Central memory CD8-positive, alpha-beta T cell (primary cell): ENCODE results near the gene RRM2.
A peak's percentile ranks its signal among the peaks of the same experiment; 100 is the strongest.
"Not testable (repeated sequence)": the region's sequence is repeated elsewhere in the genome, so short reads cannot be mapped to it uniquely, and the experiment has no call there.

ENCODE experiments used
- ATAC-seq: fragments of 150-1000 bp; cut with Tn5 transposase; replicated peaks from 2 replicates; pipeline ENCODE4 v1.10.0; 2022; ENCODE audit warnings: mild to moderate bottlenecking, moderate FRiP score, moderate number of reproducible peaks; ENCODE audit not compliant: poor library complexity, severe bottlenecking; ENCODE audit errors: extremely low read depth
- DNase-seq, 2 donors: peaks; one replicate each; pipeline ENCODE4 v3.0.0; 2021; ENCODE audit warnings: low spot score in 2 of 2
- H3K27ac Mint-ChIP-seq: one replicate; pipeline ENCODE4 v1.8.0; 2022; ENCODE audit warnings: low read depth, mild to moderate bottlenecking, moderate library complexity, mixed read lengths
- H3K27me3 Mint-ChIP-seq: one replicate; pipeline ENCODE4 v1.8.0; 2022; ENCODE audit warnings: mixed read lengths
- H3K36me3 Mint-ChIP-seq: one replicate; pipeline ENCODE4 v1.8.0; 2022; ENCODE audit warnings: mild to moderate bottlenecking, moderate library complexity, mixed read lengths; ENCODE audit not compliant: insufficient read depth
- H3K4me1 Mint-ChIP-seq: one replicate; pipeline ENCODE4 v1.8.0; 2022; ENCODE audit warnings: mixed read lengths
- H3K4me3 Mint-ChIP-seq: one replicate; pipeline ENCODE4 v1.8.0; 2022; ENCODE audit warnings: mild to moderate bottlenecking, moderate library complexity, mixed read lengths
- H3K9me3 Mint-ChIP-seq: one replicate; pipeline ENCODE4 v1.8.0; 2022; ENCODE audit warnings: mixed read lengths

The RRM2 gene

GRCh38 chr2:10140841-10141610, 18.5 kb downstream of the RRM2 start:
- H3K4me3 Mint-ChIP-seq: peak overlapping the region; percentile 39
- H3K27me3 Mint-ChIP-seq: no peaks in the 10 kb centered on the region
- no peak for DNase-seq
- no peaks in the 10 kb centered on the region for H3K9me3 Mint-ChIP-seq
- H3K27ac Mint-ChIP-seq: peak overlapping the region; percentile 15
- peaks cover 7% of the 10 kb centered on the region for H3K36me3 Mint-ChIP-seq
- ATAC-seq: no peak
- H3K4me1 Mint-ChIP-seq: peaks cover 23% of the 10 kb centered on the region

- peak overlapping the region; percentile 15 for H3K27ac Mint-ChIP-seq
- DNase-seq: no peak
- no peaks in the 10 kb centered on the region for H3K27me3 Mint-ChIP-seq
- peak overlapping the region; percentile 39 for H3K4me3 Mint-ChIP-seq
- peaks cover 23% of the 10 kb centered on the region for H3K4me1 Mint-ChIP-seq
- H3K36me3 Mint-ChIP-seq: peaks cover 7% of the 10 kb centered on the region
- H3K9me3 Mint-ChIP-seq: no peaks in the 10 kb centered on the region
- peak; percentile 60 for ATAC-seq
These were observed 19.4 kb downstream of the RRM2 start for GRCh38 chr2:10141736-10142639.

GRCh38 chr2:10142640-10142965, 20.1 kb downstream of the RRM2 start:
- no peak overlapping the region for H3K27ac Mint-ChIP-seq
- no peaks in the 10 kb centered on the region for H3K9me3 Mint-ChIP-seq
- H3K4me1 Mint-ChIP-seq: peaks cover 23% of the 10 kb centered on the region
- H3K4me3 Mint-ChIP-seq: no peak overlapping the region
- ATAC-seq (no peak), DNase-seq (no peak)
- no peaks in the 10 kb centered on the region for H3K27me3 Mint-ChIP-seq
- H3K36me3 Mint-ChIP-seq: peaks cover 6% of the 10 kb centered on the region

- H3K36me3 Mint-ChIP-seq: peaks cover 6% of the 10 kb centered on the region
- H3K9me3 Mint-ChIP-seq: no peaks in the 10 kb centered on the region
- H3K4me3 Mint-ChIP-seq: no peak overlapping the region
- no peak for ATAC-seq
- no peak for DNase-seq
- no peak overlapping the region for H3K27ac Mint-ChIP-seq
- no peaks in the 10 kb centered on the region for H3K27me3 Mint-ChIP-seq
- peaks cover 28% of the 10 kb centered on the region for H3K4me1 Mint-ChIP-seq
These were observed 22.4 kb downstream of the RRM2 start for GRCh38 chr2:10144771-10145518.

DNA sequence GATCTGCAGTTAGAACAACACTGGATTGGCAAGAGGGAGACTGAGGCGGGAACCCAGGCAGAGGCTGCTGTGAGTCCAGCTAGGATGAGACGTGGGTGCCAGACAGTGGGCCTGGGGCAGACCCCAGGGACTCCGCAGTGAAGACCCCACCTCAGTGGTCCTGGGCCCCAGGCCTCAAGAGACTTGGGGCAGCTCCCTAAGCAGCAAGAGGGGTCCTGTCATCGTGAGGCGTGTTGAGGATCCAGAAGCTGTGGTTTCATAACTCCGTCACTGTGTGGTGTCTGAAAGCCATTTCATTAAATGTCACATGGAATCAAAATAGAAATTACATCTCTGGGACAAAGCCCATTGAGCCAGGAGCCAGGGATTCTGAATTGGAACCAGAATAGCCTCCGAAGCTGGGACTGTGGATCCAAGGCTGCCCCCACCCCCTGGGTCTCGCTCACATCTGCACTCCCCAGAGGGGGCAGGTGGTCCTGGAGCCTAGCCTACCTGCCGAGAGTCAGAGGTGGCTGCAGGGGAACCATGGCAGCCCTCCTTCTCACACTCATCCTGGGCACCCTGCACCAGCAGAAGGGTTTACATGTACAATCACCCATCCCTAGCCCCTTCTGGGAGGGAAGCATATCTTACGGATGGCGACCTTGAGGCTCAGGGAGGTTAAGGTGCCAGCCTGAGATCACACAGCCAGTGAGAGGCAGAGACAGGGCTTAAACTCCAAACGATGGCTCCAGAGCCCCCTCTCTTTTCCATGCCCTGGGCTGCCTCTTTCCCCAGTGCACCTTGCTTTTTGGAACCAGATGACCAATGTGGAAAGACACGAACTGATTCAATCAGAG, 23.2 kb downstream of the RRM2 start:
- no peaks in the 10 kb centered on the region for H3K27me3 Mint-ChIP-seq
- H3K9me3 Mint-ChIP-seq: no peaks in the 10 kb centered on the region
- DNase-seq (no peak), ATAC-seq (no peak)
- H3K36me3 Mint-ChIP-seq: peaks cover 7% of the 10 kb centered on the region
- no peak overlapping the region for H3K4me3 Mint-ChIP-seq
- H3K27ac Mint-ChIP-seq: no peak overlapping the region
- peaks cover 29% of the 10 kb centered on the region for H3K4me1 Mint-ChIP-seq

DNA sequence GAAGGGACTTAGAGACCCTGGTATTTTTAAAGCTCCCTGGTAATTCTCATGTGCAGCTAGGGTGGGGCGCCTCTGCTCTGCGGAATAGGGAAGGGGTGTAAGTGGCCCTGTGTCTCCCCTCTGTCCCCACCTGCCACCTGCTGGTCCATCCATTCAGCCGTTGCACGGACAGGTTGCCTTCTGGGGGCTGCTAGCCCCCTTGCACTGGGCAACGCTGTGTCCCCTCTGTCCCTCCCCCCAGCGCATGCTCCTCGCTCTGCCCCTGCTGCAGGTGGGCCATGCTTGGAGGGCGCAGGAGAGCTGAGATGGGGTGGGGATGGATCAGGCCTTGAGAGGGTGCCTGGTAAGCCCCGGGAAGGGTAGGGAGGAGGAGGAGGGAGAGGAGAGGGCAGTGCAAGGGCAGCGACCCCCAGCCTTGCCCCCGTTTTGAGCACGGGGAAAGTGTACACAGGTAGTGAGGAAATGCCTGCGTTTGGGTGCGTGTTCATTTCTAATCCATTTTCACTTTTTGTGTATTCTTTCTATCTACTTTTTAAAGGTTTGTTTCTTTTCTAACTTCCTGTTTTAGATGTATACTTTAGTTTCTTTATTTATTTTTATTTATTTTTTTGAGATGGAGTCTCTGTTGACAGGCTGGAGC, 23.9 kb downstream of the RRM2 start:
- H3K9me3 Mint-ChIP-seq: no peaks in the 10 kb centered on the region
- H3K4me1 Mint-ChIP-seq: peaks cover 24% of the 10 kb centered on the region
- peaks cover 7% of the 10 kb centered on the region for H3K36me3 Mint-ChIP-seq
- ATAC-seq (no peak), DNase-seq (no peak)
- H3K27ac Mint-ChIP-seq: no peak overlapping the region
- no peak overlapping the region for H3K4me3 Mint-ChIP-seq
- H3K27me3 Mint-ChIP-seq: no peaks in the 10 kb centered on the region

GRCh38 chr2:10147050-10147660, 24.6 kb downstream of the RRM2 start:
- not testable (repeated sequence) for DNase-seq, H3K9me3 Mint-ChIP-seq, H3K27me3 Mint-ChIP-seq, H3K4me3 Mint-ChIP-seq, ATAC-seq, H3K36me3 Mint-ChIP-seq
- peaks cover 17% of the 10 kb centered on the region for H3K4me1 Mint-ChIP-seq
- H3K27ac Mint-ChIP-seq: peak overlapping the region; percentile 15

- no peaks in the 10 kb centered on the region for H3K9me3 Mint-ChIP-seq
- H3K36me3 Mint-ChIP-seq: peaks cover 6% of the 10 kb centered on the region
- ATAC-seq (no peak), DNase-seq (no peak)
- H3K4me1 Mint-ChIP-seq: peaks cover 12% of the 10 kb centered on the region
- peak overlapping the region; percentile 15 for H3K27ac Mint-ChIP-seq
- no peaks in the 10 kb centered on the region for H3K27me3 Mint-ChIP-seq
- no peak overlapping the region for H3K4me3 Mint-ChIP-seq
These were observed 25.7 kb downstream of the RRM2 start for GRCh38 chr2:10148268-10148667.

DNA sequence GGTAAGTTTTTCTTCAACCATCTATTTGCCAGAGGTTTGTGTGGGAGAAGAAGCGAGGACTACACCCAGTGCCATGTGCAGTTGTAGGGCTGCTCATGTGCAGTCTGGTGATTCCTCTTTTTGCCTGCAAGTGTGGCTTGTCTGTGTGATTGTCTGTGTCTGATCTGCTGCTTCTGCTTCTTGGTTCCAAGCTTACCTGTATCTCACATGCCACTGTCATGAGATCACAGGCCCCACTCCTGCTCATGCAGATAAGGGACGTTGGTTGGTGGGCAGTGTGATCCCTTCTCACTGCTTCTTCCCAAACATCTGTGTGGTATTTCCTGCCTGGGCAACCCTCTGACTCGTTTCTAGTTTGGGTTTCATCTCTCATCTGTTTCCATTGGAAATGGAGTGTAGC, 27.1 kb downstream of the RRM2 start:
- Mint-ChIP-seq H3K4me3 (no peak overlapping the region), H3K36me3 (peaks cover 4% of the 10 kb centered on the region), H3K4me1 (peaks cover 12% of the 10 kb centered on the region), H3K27ac (peak overlapping the region; percentile 30), H3K9me3 (no peaks in the 10 kb centered on the region), H3K27me3 (no peaks in the 10 kb centered on the region)
- ATAC-seq (no peak), DNase-seq (no peak)

GRCh38 chr2:10150436-10150835, 27.9 kb downstream of the RRM2 start:
- no peaks in the 10 kb centered on the region for H3K27me3 Mint-ChIP-seq
- ATAC-seq: peak; percentile 40
- no peak for DNase-seq
- H3K36me3 Mint-ChIP-seq: peaks cover 2% of the 10 kb centered on the region
- H3K4me3 Mint-ChIP-seq: no peak overlapping the region
- H3K4me1 Mint-ChIP-seq: peaks cover 12% of the 10 kb centered on the region
- no peak overlapping the region for H3K27ac Mint-ChIP-seq
- no peaks in the 10 kb centered on the region for H3K9me3 Mint-ChIP-seq

- Mint-ChIP-seq H3K36me3 (peaks cover 2% of the 10 kb centered on the region), H3K4me3 (no peak overlapping the region), H3K4me1 (peaks cover 12% of the 10 kb centered on the region), H3K9me3 (no peaks in the 10 kb centered on the region), H3K27me3 (no peaks in the 10 kb centered on the region), H3K27ac (no peak overlapping the region)
- no peak for DNase-seq
- ATAC-seq: no peak
These were observed 28.9 kb downstream of the RRM2 start for GRCh38 chr2:10151462-10151861.
